H1 (cell line): ENCODE results near the gene ATP5F1C. TPM values are rescaled to one million over a fixed set of nuclear protein-coding genes. Genes with fewer than 3 reads are reported as not detected.

Source experiments
- CBX5 ChIP-seq: fragments of 300-800, 300-1000 bp; sonication (generic); IDR thresholded peaks from 2 replicates; pipeline ENCODE4 v1.7.1; 2016; ENCODE audit warnings: antibody characterized with exemption, low read length, low read depth
- polyA plus RNA-seq, 7 experiments: library from polyadenylated mRNA; depleted of rRNA in 3 of 7; stranded (reverse) in 5 of 7; unstranded in 2 of 7; fragments of >200 nt in 5 of 7; fragments of 200-250 nt in 2 of 7; gene quantifications; 1 replicate in 5 of 7; 2 replicates in 1 of 7; 4 replicates in 1 of 7; pipeline versions ENCODE4 v1.2.1 to v1.2.3, GENCODE V29; 2011 to 2013; ENCODE audit warnings: missing spikeins in 2 of 7, mixed read lengths in 2 of 7
- total RNA-seq: library from RNA; stranded (reverse); fragmentation: NEBNext Ultra II Directional; extraction: Animal tissue kit (Norgen Biotek cat#: 25700); gene quantifications from 2 replicates; pipeline ENCODE4 v1.2.1, GENCODE V29; 2021

ATP5F1C gene
- total and polyA plus RNA-seq, 2 of the 8 experiments (the other 6 are each of a cell fraction or from before 2014, with no cell fraction given), result 221 to 265 TPM

DNA sequence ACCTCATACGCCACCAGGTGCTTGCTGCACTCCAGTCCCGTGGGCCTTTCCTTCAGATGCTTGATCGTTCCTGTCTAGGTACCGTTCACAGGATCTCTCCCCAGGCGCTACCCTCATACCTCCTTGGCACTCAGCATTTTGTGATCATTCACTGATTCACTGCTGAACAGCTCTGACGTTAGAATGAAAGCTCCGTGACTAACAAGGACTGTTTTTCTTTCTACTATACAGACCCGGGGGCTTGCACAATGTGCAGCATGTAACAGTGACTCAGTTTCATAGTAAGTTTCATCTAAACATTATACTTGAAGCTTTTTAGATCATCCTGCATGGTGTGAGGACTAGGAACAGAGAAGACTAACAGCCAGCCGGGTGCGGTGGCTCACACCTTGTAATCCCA, 20.8 kb upstream of the ATP5F1C start (continued):
- no peak for TF ChIP-seq CBX5
